Mesothelial cell of epicardium (in vitro differentiated cells): Measurements from ENCODE around the gene ARFGEF3. TPM values are rescaled to one million over a fixed set of nuclear protein-coding genes. Genes with fewer than 3 reads are reported as not detected.

Experiments
- DNase-seq, 2 experiments: peaks; one replicate each; pipeline ENCODE4 v3.0.0; 2021; ENCODE audit warnings: low spot score in 2 of 2; ENCODE audit not compliant: unreplicated experiment in 2 of 2
- H3K27ac Mint-ChIP-seq: 2 replicates; pipeline ENCODE4 v1.8.0; 2021; ENCODE audit warnings: mixed read lengths
- H3K27me3 Mint-ChIP-seq: 2 replicates; pipeline ENCODE4 v1.8.0; 2021; ENCODE audit warnings: low read depth, mixed read lengths
- H3K36me3 Mint-ChIP-seq: 2 replicates; pipeline ENCODE4 v1.8.0; 2021; ENCODE audit warnings: mixed read lengths
- H3K4me1 Mint-ChIP-seq: 2 replicates; pipeline ENCODE4 v1.8.0; 2021; ENCODE audit warnings: mixed read lengths
- H3K4me3 Mint-ChIP-seq: 2 replicates; pipeline ENCODE4 v1.8.0; 2021; ENCODE audit warnings: mild to moderate bottlenecking, moderate library complexity, mixed read lengths
- H3K9me3 Mint-ChIP-seq: 2 replicates; pipeline ENCODE4 v1.8.0; 2021; ENCODE audit warnings: mixed read lengths
- CTCF ChIP-seq: fragments of 200-600 bp; sonication (generic); IDR thresholded peaks from one replicate; pipeline ENCODE4 v1.5.0; 2021; ENCODE audit warnings: antibody characterized with exemption; ENCODE audit not compliant: unreplicated experiment
- total RNA-seq: library from RNA; stranded (reverse); gene quantifications from 3 replicates; pipeline ENCODE4 v1.2.1, GENCODE V29; 2021

ARFGEF3 gene
- total RNA-seq, 1 donor from 2014 or later = 6.1 TPM

- H3K27ac Mint-ChIP-seq = no peak overlapping the region
- TF ChIP-seq CTCF = no peak
These were observed 79.6 kb downstream of the ARFGEF3 start for GRCh38 chr6:138241381-138241780.

GRCh38 chr6:138241934-138242333, 80.2 kb downstream of the ARFGEF3 start:
- no peak overlapping the region for H3K27ac Mint-ChIP-seq
- H3K27me3 Mint-ChIP-seq = no peaks in the 10 kb centered on the region
- H3K4me3 Mint-ChIP-seq = no peak overlapping the region
- H3K36me3 Mint-ChIP-seq = no peaks in the 10 kb centered on the region
- H3K4me1 Mint-ChIP-seq = no peaks in the 10 kb centered on the region
- H3K9me3 Mint-ChIP-seq = no peaks in the 10 kb centered on the region
- TF ChIP-seq CTCF = no peak
- no peak for DNase-seq

More at GRCh38 chr6:138241381-138241780, 79.6 kb downstream of the ARFGEF3 start:
- Mint-ChIP-seq H3K4me1 (no peaks in the 10 kb centered on the region), H3K27me3 (no peaks in the 10 kb centered on the region), H3K4me3 (no peak overlapping the region), H3K36me3 (no peaks in the 10 kb centered on the region), H3K9me3 (no peaks in the 10 kb centered on the region)
- no peak for DNase-seq

GRCh38 chr6:138242987-138243592, 81.4 kb downstream of the ARFGEF3 start:
- H3K4me1 Mint-ChIP-seq = no peaks in the 10 kb centered on the region
- no peak overlapping the region for H3K27ac Mint-ChIP-seq
- no peaks in the 10 kb centered on the region for H3K9me3 Mint-ChIP-seq

GRCh38 chr6:138245751-138246150, 84.0 kb downstream of the ARFGEF3 start:
- no peak overlapping the region for H3K4me3 Mint-ChIP-seq
- TF ChIP-seq CTCF = no peak
- DNase-seq = no peak
- no peaks in the 10 kb centered on the region for H3K36me3 Mint-ChIP-seq
- H3K27me3 Mint-ChIP-seq = no peaks in the 10 kb centered on the region
- H3K27ac Mint-ChIP-seq = no peak overlapping the region
- H3K4me1 Mint-ChIP-seq = no peaks in the 10 kb centered on the region
- no peaks in the 10 kb centered on the region for H3K9me3 Mint-ChIP-seq

More at GRCh38 chr6:138242987-138243592, 81.4 kb downstream of the ARFGEF3 start:
- Mint-ChIP-seq H3K27me3 (no peaks in the 10 kb centered on the region), H3K4me3 (no peak overlapping the region), H3K36me3 (no peaks in the 10 kb centered on the region)
- TF ChIP-seq CTCF = no peak
- no peak for DNase-seq

- Mint-ChIP-seq H3K4me3 (no peak overlapping the region), H3K4me1 (no peaks in the 10 kb centered on the region), H3K9me3 (no peaks in the 10 kb centered on the region), H3K27me3 (no peaks in the 10 kb centered on the region), H3K36me3 (no peaks in the 10 kb centered on the region), H3K27ac (no peak overlapping the region)
- no peak for TF ChIP-seq CTCF
- DNase-seq = no peak
These were observed 85.1 kb downstream of the ARFGEF3 start for GRCh38 chr6:138246650-138247440.
